Measurements from ENCODE around the gene ZNF385A. TPM values are rescaled to one million over a fixed set of nuclear protein-coding genes. Genes with fewer than 3 reads are reported as not detected.

The ZNF385A gene
- total RNA-seq, 2 experiments from 2014 or later = 3.8 to 4.7 TPM

DNA sequence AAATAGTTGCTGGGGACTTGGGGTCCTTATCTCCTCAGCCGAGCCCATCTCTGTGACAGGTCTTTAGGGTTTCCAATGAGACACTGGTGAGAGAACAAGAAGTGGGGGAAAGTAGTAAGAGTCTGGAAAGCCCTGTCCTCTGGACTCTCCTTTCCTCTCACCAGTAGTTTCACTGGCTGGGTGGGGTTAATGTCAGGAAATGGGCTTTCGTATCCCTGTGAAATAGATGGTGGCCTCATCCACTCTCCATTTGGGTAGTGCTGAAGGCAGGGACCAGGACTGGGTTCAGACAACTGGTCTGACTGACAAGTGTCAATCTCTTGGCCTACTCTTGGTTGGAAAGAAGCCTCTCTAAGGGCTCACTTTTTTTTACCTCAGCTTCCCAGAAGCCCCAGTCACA lies 7.5 kb downstream of the ZNF385A start:
- CTCF ChIA-PET = no interaction called here
- Histone ChIP-seq H3K27ac (ENCODE audit: low read depth in 1 of 2, low read length in 2 of 2) (no peak overlapping the region), H3K27me3 (ENCODE audit: control insufficient read depth in 1 of 2, insufficient read depth in 2 of 2, low read length in 2 of 2) (no peaks in the 10 kb centered on the region), H3K9me3 (ENCODE audit: control insufficient read depth in 1 of 2, insufficient read depth in 1 of 2, low read length in 2 of 2) (no peaks in the 10 kb centered on the region), H3K4me1 (ENCODE audit: insufficient read depth, low read length) (peaks cover 10% of the 10 kb centered on the region), H3K4me3 (ENCODE audit: low read length) (no peak overlapping the region), H3K36me3 (ENCODE audit: insufficient read depth, low read length) (no peaks in the 10 kb centered on the region)
- TF ChIP-seq CTCF (IDR thresholded peaks at IDR 0.05) = no peak
- no peak for DNase-seq
- H3K27ac Mint-ChIP-seq = no peak overlapping the region
- no peak for ATAC-seq (ENCODE audit: poor library complexity)
- H3K36me3 Mint-ChIP-seq (ENCODE audit: low read depth) = no peaks in the 10 kb centered on the region
- no peaks in the 10 kb centered on the region for H3K27me3 Mint-ChIP-seq
- H3K4me1 Mint-ChIP-seq (ENCODE audit: low read depth) = peaks cover 14% of the 10 kb centered on the region
- H3K9me3 Mint-ChIP-seq = no peaks in the 10 kb centered on the region
- intact Hi-C loops (cut with DNase I, micrococcal nuclease) = no loop called here
- H3K4me3 Mint-ChIP-seq = no peak overlapping the region
- POLR2A ChIA-PET = no interaction called here

- no peak overlapping the region for H3K27ac Mint-ChIP-seq
- CTCF ChIA-PET = no interaction called here
- H3K27ac ChIP-seq (ENCODE audit: low read depth in 1 of 2, low read length in 2 of 2) = no peak overlapping the region
- no peaks in the 10 kb centered on the region for H3K9me3 Mint-ChIP-seq
- no peak overlapping the region for H3K4me3 ChIP-seq (ENCODE audit: low read length)
- H3K27me3 ChIP-seq (ENCODE audit: control insufficient read depth in 1 of 2, insufficient read depth in 2 of 2, low read length in 2 of 2) = no peaks in the 10 kb centered on the region
- no peaks in the 10 kb centered on the region for H3K9me3 ChIP-seq (ENCODE audit: control insufficient read depth in 1 of 2, insufficient read depth in 1 of 2, low read length in 2 of 2)
- no peaks in the 10 kb centered on the region for H3K27me3 Mint-ChIP-seq
- no peak for TF ChIP-seq CTCF (IDR thresholded peaks at IDR 0.05)
- intact Hi-C loops (cut with DNase I, micrococcal nuclease) = no loop called here
- peaks cover 17% of the 10 kb centered on the region for H3K4me1 Mint-ChIP-seq (ENCODE audit: low read depth)
- no peak for ATAC-seq (ENCODE audit: poor library complexity)
- no peaks in the 10 kb centered on the region for H3K36me3 ChIP-seq (ENCODE audit: insufficient read depth, low read length)
- H3K36me3 Mint-ChIP-seq (ENCODE audit: low read depth) = no peaks in the 10 kb centered on the region
- DNase-seq = no peak
- POLR2A ChIA-PET = no interaction called here
- H3K4me3 Mint-ChIP-seq = no peak overlapping the region
- H3K4me1 ChIP-seq (ENCODE audit: insufficient read depth, low read length) = peaks cover 14% of the 10 kb centered on the region
These were observed 7.9 kb downstream of the ZNF385A start for GRCh38 chr12:54376596-54376995.

GRCh38 chr12:54375259-54375579 lies 9.3 kb downstream of the ZNF385A start:
- Histone ChIP-seq H3K4me1 (ENCODE audit: insufficient read depth, low read length) (peaks cover 16% of the 10 kb centered on the region), H3K4me3 (ENCODE audit: low read length) (no peak overlapping the region), H3K9me3 (ENCODE audit: control insufficient read depth in 1 of 2, insufficient read depth in 1 of 2, low read length in 2 of 2) (no peaks in the 10 kb centered on the region), H3K27ac (ENCODE audit: low read depth in 1 of 2, low read length in 2 of 2) (no peak overlapping the region), H3K36me3 (ENCODE audit: insufficient read depth, low read length) (no peaks in the 10 kb centered on the region), H3K27me3 (ENCODE audit: control insufficient read depth in 1 of 2, insufficient read depth in 2 of 2, low read length in 2 of 2) (no peaks in the 10 kb centered on the region)
- H3K27me3 Mint-ChIP-seq = no peaks in the 10 kb centered on the region
- intact Hi-C loops (cut with DNase I, micrococcal nuclease) = no loop called here
- H3K36me3 Mint-ChIP-seq (ENCODE audit: low read depth) = no peaks in the 10 kb centered on the region
- POLR2A ChIA-PET = no interaction called here
- no peaks in the 10 kb centered on the region for H3K9me3 Mint-ChIP-seq
- H3K27ac Mint-ChIP-seq = no peak overlapping the region
- peaks cover 17% of the 10 kb centered on the region for H3K4me1 Mint-ChIP-seq (ENCODE audit: low read depth)
- ATAC-seq (ENCODE audit: poor library complexity) (no peak), DNase-seq (no peak)
- no peak overlapping the region for H3K4me3 Mint-ChIP-seq
- CTCF ChIA-PET = no interaction called here
- TF ChIP-seq CTCF (IDR thresholded peaks at IDR 0.05) = no peak

Data from CD4-positive, alpha-beta T cell (primary cell).